SH-SY5Y (cell line): ENCODE measurements around the gene ATP6V1A.

ENCODE experiments used
- GATA2 ChIP-seq: IDR thresholded peaks from 2 replicates; pipeline ENCODE4 v1.6.1; 2011; ENCODE audit warnings: mild to moderate bottlenecking, low read depth, low read length
- GATA3 ChIP-seq: IDR thresholded peaks from 2 replicates; pipeline ENCODE4 v1.6.1; 2011; ENCODE audit warnings: low read depth, mild to moderate bottlenecking, low read length, moderate library complexity

- TF ChIP-seq GATA2: no peak
- TF ChIP-seq GATA3: no peak
These were observed 34.7 kb upstream of the ATP6V1A start for GRCh38 chr3:113712129-113712528.
